GM20000 (cell line): Measurements from ENCODE around the gene KRT80.

ENCODE experiments used
- DNase-seq: peaks from one replicate; pipeline ENCODE4 v3.0.0; 2012; ENCODE audit warnings: low spot score
- CTCF ChIP-seq: IDR thresholded peaks from 2 replicates; pipeline ENCODE4 v1.5.1; 2012; ENCODE audit warnings: mild to moderate bottlenecking, control low read depth; ENCODE audit errors: extremely low read depth, missing control alignments

The KRT80 gene

GRCh38 chr12:52231305-52232202, 39.7 kb upstream of the KRT80 start:
- no peak for TF ChIP-seq CTCF
- DNase-seq, result no peak

- no peak for DNase-seq
- TF ChIP-seq CTCF, result no peak
These were observed 38.8 kb upstream of the KRT80 start for GRCh38 chr12:52230364-52231281.

- no peak for DNase-seq
- no peak for TF ChIP-seq CTCF
These were observed 38.1 kb upstream of the KRT80 start for GRCh38 chr12:52229836-52230343.

GRCh38 chr12:52228931-52229330, 37.1 kb upstream of the KRT80 start:
- no peak for DNase-seq

GRCh38 chr12:52228366-52228765, 36.6 kb upstream of the KRT80 start:
- no peak for DNase-seq
- no peak for TF ChIP-seq CTCF

More at GRCh38 chr12:52228931-52229330, 37.1 kb upstream of the KRT80 start:
- TF ChIP-seq CTCF, result no peak

- no peak for TF ChIP-seq CTCF
- DNase-seq, result no peak
These were observed 35.9 kb upstream of the KRT80 start for GRCh38 chr12:52227606-52228166.
